DMS153 treated with DMSO at 0.1 percent for 48 hours (cell line): ENCODE measurements around the gene HOMER1.
"Not testable (repeated sequence)": the region's sequence is repeated elsewhere in the genome, so short reads cannot be mapped to it uniquely, and the experiment has no call there.

Experiments used
- DNase-seq: peaks from one replicate; lab custom pipeline; 2025; ENCODE audit not compliant: unreplicated experiment; lab: John Stamatoyannopoulos, UW

HOMER1 gene

GRCh38 chr5:79517601-79518000 lies 3.7 kb upstream of the HOMER1 start:
- DNase-seq = no peak

GRCh38 chr5:79516986-79517385 lies 3.1 kb upstream of the HOMER1 start:
- no peak for DNase-seq

GRCh38 chr5:79516331-79516730 lies 2.4 kb upstream of the HOMER1 start:
- not testable (repeated sequence) for DNase-seq

GRCh38 chr5:79514391-79515105 lies 614 bp upstream of the HOMER1 start:
- peak; percentile 70 for DNase-seq

- no peak for DNase-seq
Observed at GRCh38 chr5:79513308-79513703, 628 bp downstream of the HOMER1 start.

- DNase-seq = no peak
Observed at GRCh38 chr5:79512471-79513307, 1.2 kb downstream of the HOMER1 start.

GRCh38 chr5:79512049-79512448 lies 1.9 kb downstream of the HOMER1 start:
- no peak for DNase-seq

- no peak for DNase-seq
Observed at GRCh38 chr5:79510638-79511037, 3.3 kb downstream of the HOMER1 start.

GRCh38 chr5:79509244-79509885 lies 4.6 kb downstream of the HOMER1 start:
- DNase-seq = no peak

GRCh38 chr5:79508794-79509193 lies 5.1 kb downstream of the HOMER1 start:
- DNase-seq = no peak

- DNase-seq = peak; percentile 2
Observed at GRCh38 chr5:79508354-79508753, 5.6 kb downstream of the HOMER1 start.

GRCh38 chr5:79507251-79508205 lies 6.4 kb downstream of the HOMER1 start:
- no peak for DNase-seq

GRCh38 chr5:79505138-79505537 lies 8.8 kb downstream of the HOMER1 start:
- no peak for DNase-seq

GRCh38 chr5:79503794-79504495 lies 10.0 kb downstream of the HOMER1 start:
- no peak for DNase-seq

- DNase-seq = no peak
Observed at GRCh38 chr5:79499640-79500273, 14.2 kb downstream of the HOMER1 start.

- peak; percentile 19 for DNase-seq
Observed at GRCh38 chr5:79495311-79495710, 18.6 kb downstream of the HOMER1 start.

GRCh38 chr5:79493596-79494345 lies 20.2 kb downstream of the HOMER1 start:
- DNase-seq = no peak

GRCh38 chr5:79491690-79492317 lies 22.1 kb downstream of the HOMER1 start:
- no peak for DNase-seq
